H1 (cell line): Measurements from ENCODE around the gene ANO9. TPM values are rescaled to one million over a fixed set of nuclear protein-coding genes. Genes with fewer than 3 reads are reported as not detected.

Experiments used
- CTCF ChIA-PET: fragments of 300-600 bp; sonication (Branson Sonifier 250); formaldehyde crosslinking; loops from one replicate; lab custom pipeline; 2021; ENCODE audit not compliant: partially characterized antibody; lab: Charles Lee
- POLR2A ChIA-PET: fragments of 300-600 bp; sonication (Branson Sonifier 250); formaldehyde crosslinking; loops from one replicate; lab custom pipeline; 2021; ENCODE audit warnings: inconsistent platforms; ENCODE audit not compliant: partially characterized antibody; lab: Charles Lee
- DNase-seq, 2 experiments: peaks; one replicate each; pipeline versions ENCODE4 v3.0.0 to v3.0.0-alpha.2; 2010 to 2022; ENCODE audit warnings: low spot score in 2 of 2, low read depth in 1 of 2, mixed read lengths in 1 of 2
- FAIRE-seq: peaks from 2 replicates; lab custom pipeline; 2011; peaks lifted over from hg19 to GRCh38; lab: Jason Lieb, UNC
- H2AFZ ChIP-seq: 2 replicates; pipeline ENCODE4 v1.8.1; 2012; ENCODE audit warnings: low read length, inconsistent platforms
- H2AK5ac ChIP-seq: 2 replicates; pipeline ENCODE4 v1.6.1; 2013; ENCODE audit warnings: low read depth, low read length
- H2BK120ac ChIP-seq: replicated peaks from 2 replicates; pipeline ENCODE3; 2013; ENCODE audit warnings: low read depth, low read length, inconsistent platforms
- H2BK12ac ChIP-seq: 2 replicates; pipeline ENCODE4 v1.6.1; 2013; ENCODE audit warnings: low read depth, low read length
- H2BK15ac ChIP-seq: 2 replicates; pipeline ENCODE4 v1.6.1; 2013; ENCODE audit warnings: low read length
- H2BK20ac ChIP-seq: 2 replicates; pipeline ENCODE4 v1.6.1; 2013; ENCODE audit warnings: low read length
- H2BK5ac ChIP-seq: 2 replicates; pipeline ENCODE4 v1.6.1; 2013; ENCODE audit warnings: low read depth, low read length
- H3K14ac ChIP-seq: 2 replicates; pipeline ENCODE4 v1.6.1; 2013; ENCODE audit warnings: inconsistent platforms; ENCODE audit not compliant: insufficient read length
- H3K18ac ChIP-seq: 2 replicates; pipeline ENCODE4 v1.6.1; 2013; ENCODE audit warnings: low read length; ENCODE audit errors: extremely low read depth
- H3K23ac ChIP-seq: 2 replicates; pipeline ENCODE4 v1.6.1; 2013; ENCODE audit warnings: inconsistent platforms; ENCODE audit not compliant: insufficient read length
- H3K23me2 ChIP-seq: 2 replicates; pipeline ENCODE4 v1.6.1; 2013; ENCODE audit warnings: low read depth, low read length
- H3K27ac ChIP-seq: 2 replicates; pipeline ENCODE4 v1.6.1; 2011; ENCODE audit warnings: low read depth, low read length, inconsistent platforms
- H3K27me3 ChIP-seq, 4 experiments: replicated peaks in 1 of 4; 1 replicate in 1 of 4; 2 replicates in 3 of 4; pipeline versions ENCODE4 v1.6.1 to v1.8.1; 2011 to 2013; ENCODE audit warnings: low read length in 3 of 4, mild to moderate bottlenecking in 3 of 4, inconsistent platforms in 2 of 4, mixed read lengths in 2 of 4, moderate library complexity in 1 of 4; ENCODE audit not compliant: control insufficient read depth in 3 of 4, insufficient read depth in 3 of 4; ENCODE audit errors: extremely low read depth in 1 of 4
- H3K36me3 ChIP-seq, 4 experiments: 2 replicates each; pipeline versions ENCODE4 v1.6.1 to v1.8.1; 2011 to 2013; ENCODE audit warnings: mild to moderate bottlenecking in 4 of 4, low read length in 3 of 4, moderate library complexity in 2 of 4, control low read depth in 1 of 4, inconsistent platforms in 1 of 4; ENCODE audit not compliant: insufficient read depth in 4 of 4, control insufficient read depth in 2 of 4
- H3K4ac ChIP-seq: replicated peaks from 2 replicates; pipeline ENCODE3; 2013; ENCODE audit warnings: low read length, low read depth, mixed read lengths, inconsistent platforms; ENCODE audit not compliant: insufficient read length
- H3K4me1 ChIP-seq, 4 experiments: replicated peaks in 1 of 4; 1 replicate in 1 of 4; 2 replicates in 3 of 4; pipeline versions ENCODE4 v1.6.1 to v1.8.1; 2011 to 2013; ENCODE audit warnings: low read length in 3 of 4, inconsistent platforms in 2 of 4, mixed read lengths in 1 of 4; ENCODE audit not compliant: insufficient read depth in 4 of 4, control insufficient read depth in 3 of 4
- H3K4me2 ChIP-seq, 2 experiments: 2 replicates each; pipeline versions ENCODE4 v1.6.1 to v1.8.1; 2011 to 2013; ENCODE audit warnings: low read depth in 2 of 2, low read length in 2 of 2, control low read depth in 1 of 2, inconsistent platforms in 1 of 2, mild to moderate bottlenecking in 1 of 2; ENCODE audit not compliant: insufficient read depth in 1 of 2
- H3K4me3 ChIP-seq, 4 experiments: fragments of 200-600, 300-600 bp in 1 of 4; sonication (generic), shearing (Covaris generic), sonication (Bioruptor Twin) in 1 of 4; 2 replicates each; pipeline versions ENCODE4 v1.5.1 to v1.8.1; 2011 to 2016; ENCODE audit warnings: low read length in 4 of 4, low read depth in 3 of 4, control low read depth in 2 of 4, inconsistent platforms in 2 of 4, mild to moderate bottlenecking in 2 of 4, mixed read lengths in 1 of 4, moderate library complexity in 1 of 4; ENCODE audit not compliant: insufficient read depth in 2 of 4; ENCODE audit errors: extremely low read depth in 1 of 4
- H3K56ac ChIP-seq: replicated peaks from 2 replicates; pipeline ENCODE3; 2013; ENCODE audit warnings: low read depth, mild to moderate bottlenecking, mixed read lengths, low read length, inconsistent platforms; ENCODE audit not compliant: insufficient read length
- H3K79me1 ChIP-seq: 2 replicates; pipeline ENCODE4 v1.6.1; 2013; ENCODE audit warnings: low read depth, low read length, control low read depth
- H3K79me2 ChIP-seq, 2 experiments: 2 replicates each; pipeline versions ENCODE4 v1.6.1 to v1.8.1; 2012 to 2013; ENCODE audit warnings: low read length in 2 of 2, mild to moderate bottlenecking in 2 of 2, inconsistent platforms in 1 of 2; ENCODE audit not compliant: insufficient read depth in 2 of 2, control insufficient read depth in 1 of 2
- H3K9ac ChIP-seq, 4 experiments: replicated peaks in 1 of 4; 1 replicate in 1 of 4; 2 replicates in 3 of 4; pipeline versions ENCODE4 v1.6.1 to v1.8.1; 2011 to 2013; ENCODE audit warnings: low read depth in 3 of 4, low read length in 3 of 4, control low read depth in 2 of 4, mild to moderate bottlenecking in 2 of 4, moderate library complexity in 2 of 4, inconsistent platforms in 1 of 4; ENCODE audit errors: extremely low read depth in 1 of 4
- H3K9me3 ChIP-seq, 2 experiments: 2 replicates each; pipeline versions ENCODE4 v1.6.1 to v1.8.1; 2012 to 2013; ENCODE audit warnings: mild to moderate bottlenecking in 2 of 2, moderate library complexity in 2 of 2, control low read depth in 1 of 2, inconsistent platforms in 1 of 2, low read depth in 1 of 2, low read length in 1 of 2, mixed read lengths in 1 of 2; ENCODE audit not compliant: insufficient read depth in 2 of 2
- H4K20me1 ChIP-seq, 2 experiments: replicated peaks in 1 of 2; 2 replicates each; pipeline versions ENCODE3 to v1.8.1; 2011 to 2013; ENCODE audit warnings: inconsistent platforms in 2 of 2, low read length in 2 of 2, mild to moderate bottlenecking in 1 of 2; ENCODE audit not compliant: insufficient read depth in 2 of 2, control insufficient read depth in 1 of 2
- H4K5ac ChIP-seq: 2 replicates; pipeline ENCODE4 v1.6.1; 2013; ENCODE audit warnings: low read length, low read depth, mixed read lengths, inconsistent platforms; ENCODE audit not compliant: insufficient read length
- H4K8ac ChIP-seq: 2 replicates; pipeline ENCODE4 v1.8.0; 2013; ENCODE audit warnings: mild to moderate bottlenecking, moderate library complexity, low read length, inconsistent platforms; ENCODE audit not compliant: insufficient read depth; ENCODE audit errors: extremely low read depth
- H4K91ac ChIP-seq: replicated peaks from 2 replicates; pipeline ENCODE3; 2013; ENCODE audit warnings: low read length, mixed read lengths, inconsistent platforms; ENCODE audit not compliant: insufficient read length
- BACH1 ChIP-seq: IDR thresholded peaks from 2 replicates; pipeline ENCODE4 v1.6.1; 2012; ENCODE audit warnings: low read length, improper control_type of control experiment
- BCL11A ChIP-seq, 2 experiments: IDR thresholded peaks; one replicate each; pipeline ENCODE4 v1.6.1; 2011; ENCODE audit warnings: low read depth in 2 of 2, low read length in 2 of 2, mild to moderate bottlenecking in 2 of 2
- EP300 ChIP-seq, 2 experiments: IDR thresholded peaks; 1 replicate in 1 of 2; 2 replicates in 1 of 2; pipeline ENCODE4 v1.6.1; 2011 to 2012; ENCODE audit warnings: low read depth in 2 of 2, low read length in 2 of 2, mild to moderate bottlenecking in 2 of 2, borderline replicate concordance in 1 of 2, inconsistent platforms in 1 of 2, moderate library complexity in 1 of 2
- JUN ChIP-seq: IDR thresholded peaks from 2 replicates; pipeline ENCODE4 v1.6.1; 2011; ENCODE audit warnings: low read depth, mild to moderate bottlenecking, improper control_type of control experiment, low read length
- MAX ChIP-seq: IDR thresholded peaks from 2 replicates; pipeline ENCODE4 v1.6.1; 2012; ENCODE audit warnings: inconsistent platforms
- PHF8 ChIP-seq: fragments of 200-600 bp; sonication (generic); conservative IDR thresholded peaks from 2 replicates; pipeline ENCODE4 v1.7.1; 2012; ENCODE audit warnings: low read depth, mild to moderate bottlenecking, inconsistent platforms, low read length, moderate library complexity
- POLR2A ChIP-seq, 2 experiments: IDR thresholded peaks; 1 replicate in 1 of 2; 2 replicates in 1 of 2; pipeline ENCODE4 v1.6.1; 2011; ENCODE audit warnings: low read depth in 2 of 2, low read length in 2 of 2, mild to moderate bottlenecking in 2 of 2; ENCODE audit errors: control extremely low read depth in 1 of 2
- POLR2AphosphoS5 ChIP-seq: IDR thresholded peaks from 2 replicates; pipeline ENCODE4 v1.6.1; 2011; ENCODE audit warnings: low read depth, low read length
- RAD21 ChIP-seq, 2 experiments: IDR thresholded peaks in 1 of 2; conservative IDR thresholded peaks in 1 of 2; 2 replicates each; pipeline ENCODE4 v1.6.1; 2011; ENCODE audit warnings: low read depth in 2 of 2, low read length in 2 of 2, improper control_type of control experiment in 1 of 2, inconsistent platforms in 1 of 2, mild to moderate bottlenecking in 1 of 2, moderate library complexity in 1 of 2
- SAP30 ChIP-seq: fragments of 300-600 bp; sonication (generic); IDR thresholded peaks from 2 replicates; pipeline ENCODE4 v1.7.1; 2012; ENCODE audit warnings: low read length, moderate library complexity, mild to moderate bottlenecking, inconsistent platforms; ENCODE audit not compliant: insufficient read depth, insufficient replicate concordance
- SP2 ChIP-seq: IDR thresholded peaks from 2 replicates; pipeline ENCODE4 v1.6.1; 2012; ENCODE audit warnings: mild to moderate bottlenecking, low read length, inconsistent platforms
- TAF7 ChIP-seq: optimal IDR thresholded peaks from 2 replicates; pipeline ENCODE3; 2011; ENCODE audit warnings: low read depth, mild to moderate bottlenecking, inconsistent platforms, low read length, moderate library complexity, borderline replicate concordance
- TCF12 ChIP-seq: IDR thresholded peaks from 2 replicates; pipeline ENCODE4 v1.6.1; 2011; ENCODE audit warnings: low read depth, mild to moderate bottlenecking, low read length
- TEAD4 ChIP-seq: IDR thresholded peaks from 2 replicates; pipeline ENCODE4 v1.6.1; 2012; ENCODE audit warnings: low read depth, low read length, inconsistent platforms, mixed read lengths
- WGBS, 2 experiments: shearing (Covaris generic) in 1 of 2; methylation state at CpG; one replicate each; pipeline versions ENCODE4 v1.1.6 to v1.1.7; 2013 to 2015; ENCODE audit warnings: low lambda C conversion rate in 2 of 2, mixed read lengths in 2 of 2, inconsistent platforms in 1 of 2, low coverage in 1 of 2, missing lambda C conversion rate in 1 of 2; ENCODE audit not compliant: insufficient replicate concordance in 2 of 2, insufficient coverage in 1 of 2, insufficient read length in 1 of 2; ENCODE audit errors: extremely low coverage in 1 of 2, missing lambda C conversion rate in 1 of 2; 5-methylcytosine and 5-hydroxymethylcytosine counted together
- polyA plus RNA-seq, 7 experiments: library from polyadenylated mRNA; depleted of rRNA in 3 of 7; stranded (reverse) in 5 of 7; unstranded in 2 of 7; fragments of >200 nt in 5 of 7; fragments of 200-250 nt in 2 of 7; gene quantifications; 1 replicate in 5 of 7; 2 replicates in 1 of 7; 4 replicates in 1 of 7; pipeline versions ENCODE4 v1.2.1 to v1.2.3, GENCODE V29; 2011 to 2013; ENCODE audit warnings: missing spikeins in 2 of 7, mixed read lengths in 2 of 7
- total RNA-seq: library from RNA; stranded (reverse); fragmentation: NEBNext Ultra II Directional; extraction: Animal tissue kit (Norgen Biotek cat#: 25700); gene quantifications from 2 replicates; pipeline ENCODE4 v1.2.1, GENCODE V29; 2021

ANO9 gene
- total and polyA plus RNA-seq, 2 of the 8 experiments (the other 6 are each of a cell fraction or from before 2014, with no cell fraction given), result 20.0 to 20.7 TPM

DNA sequence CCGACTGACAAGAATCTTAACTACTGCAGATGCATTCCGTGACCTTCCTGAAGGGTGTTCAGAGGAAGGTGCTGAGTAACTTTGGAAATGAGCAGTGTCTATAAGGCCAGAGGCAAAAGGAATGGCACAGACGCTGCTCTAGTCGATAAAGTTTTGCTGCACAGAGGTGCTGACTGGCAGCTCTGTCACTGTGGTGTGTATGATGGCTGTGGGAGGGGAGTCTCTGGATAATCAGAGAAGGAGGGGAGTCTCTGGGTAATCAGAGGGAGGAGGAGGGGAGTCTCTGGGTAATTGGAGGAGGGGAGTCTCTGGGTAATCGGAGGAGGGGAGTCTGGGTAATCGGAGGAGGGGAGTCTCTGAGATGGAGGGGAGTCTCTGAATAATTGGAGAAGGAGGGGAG lies 26.7 kb upstream of the ANO9 start:
- Histone ChIP-seq H2BK5ac (peak overlapping the region; percentile 68), H4K20me1 (peaks cover 0 to 5% of the 10 kb centered on the region in 2 experiments), H4K5ac (no peak overlapping the region), H4K8ac (no peak overlapping the region), H3K18ac (peak overlapping the region; percentile 38; the same call in 1 of the 2 replicates), H4K91ac (no peak overlapping the region), H3K79me1 (peaks cover 5% of the 10 kb centered on the region; the same call in 1 of the 2 replicates), H3K14ac (no peak overlapping the region), H2AK5ac (peak overlapping the region; percentile 91; the same call in 1 of the 2 replicates), H3K56ac (no peak overlapping the region), H3K79me2 (peaks cover 0 to 21% of the 10 kb centered on the region in 2 experiments; a peak in 2 of 4 replicates), H3K4me3 (no peak overlapping the region), H2BK12ac (peak overlapping the region; percentile 45; the same call in 1 of the 2 replicates), H3K4me1 (peaks cover 0 to 12% (median 5%) of the 10 kb centered on the region in 4 experiments; a peak in 6 of 7 replicates), H3K23me2 (0 out of 2 replicates have a peak, but pooled peaks cover 1% of the 10 kb centered on the region), H3K9ac (no peak overlapping the region), H3K27me3 (no peaks in the 10 kb centered on the region), H3K9me3 (no peaks in the 10 kb centered on the region), H2BK15ac (0 out of 2 replicates have a peak overlapping the region, but pooled peaks have one; percentile 19), H3K4ac (no peak overlapping the region), H3K4me2 (peak overlapping the region in 1 of 2 experiments; percentile 39; a peak in 1 of 4 replicates), H3K27ac (no peak overlapping the region), H2BK20ac (no peak overlapping the region), H2AFZ (no peak overlapping the region), H2BK120ac (no peak overlapping the region), H3K36me3 (no peaks in the 10 kb centered on the region; a peak in 2 of 8 replicates), H3K23ac (no peak overlapping the region)
- WGBS, 2 experiments, result 76% methylated on average over 6 of the region's 6 CpGs; no CpG with 5 or more reads in 1 of the 2 experiments
- TF ChIP-seq MAX (no peak), POLR2AphosphoS5 (no peak), POLR2A (IDR thresholded peaks at IDR 0.05; ENCODE audit: control extremely low read depth in 1 of 2, low read depth in 2 of 2, low read length in 2 of 2) (no peak), SAP30 (no peak), PHF8 (no peak), RAD21 (IDR thresholded peaks at IDR 0.05 in 1 of 2, conservative IDR thresholded peaks at IDR 0.05 in 1 of 2; ENCODE audit: low read depth in 2 of 2, low read length in 2 of 2) (no peak), BCL11A (IDR thresholded peaks at IDR 0.05; ENCODE audit: low read depth in 2 of 2, low read length in 2 of 2) (no peak), EP300 (IDR thresholded peaks at IDR 0.05; ENCODE audit: borderline replicate concordance in 1 of 2, low read depth in 2 of 2, low read length in 2 of 2) (no peak), TEAD4 (no peak), TAF7 (no peak), TCF12 (no peak), BACH1 (no peak), SP2 (no peak), JUN (no peak)
- POLR2A ChIA-PET, result no interaction called here
- DNase-seq (no peak), FAIRE-seq (no peak)
- CTCF ChIA-PET, result no interaction called here
